Naive B cell (primary cell): ENCODE data around the gene SENP2. TPM values are rescaled to one million over a fixed set of nuclear protein-coding genes. Genes with fewer than 3 reads are reported as not detected.

Experiments used
- polyA plus RNA-seq, 6 donors: library from polyadenylated mRNA; unstranded; fragments of 300-500 nt; fragmentation: Illumina TruSeq; gene quantifications; one replicate each; pipeline ENCODE4 v1.2.3, GENCODE V29; 2021; ENCODE audit warnings: low read depth in 6 of 6

SENP2 gene
- polyA plus RNA-seq, 6 donors from 2014 or later, result 19.7 to 36.7 (median 28.0) TPM

Other genes with a start within 250 kb of the SENP2 start
- gene MAP3K13, start 223.2 kb upstream of the SENP2 start, polyA plus RNA-seq, result 10 to 100 TPM; 39.9 to 64.9 (median 57.6) TPM
- 10 to 100 TPM; 13.8 to 24.1 (median 18.7) TPM for gene TMEM41A, start 87.3 kb upstream of the SENP2 start, polyA plus RNA-seq
- gene LIPH, start 33.7 kb upstream of the SENP2 start, polyA plus RNA-seq, result under 1 TPM in 1 of 6 donors, not detected in 5; 0.20 TPM
- gene IGF2BP2, start 238.7 kb downstream of the SENP2 start, polyA plus RNA-seq, result under 1 TPM in 1 of 6 donors, not detected in 5; 0.31 TPM